KMS-11 (cell line): ENCODE measurements around the gene PDE8B.

ENCODE experiments used
- H2AFZ ChIP-seq: fragments of 200-600 bp; sonication (generic); 2 replicates; pipeline ENCODE4 v1.6.1; 2016; ENCODE audit warnings: antibody characterized with exemption, mixed run types, low read depth
- H3K27ac ChIP-seq: fragments of 200-600 bp; sonication (generic); 2 replicates; pipeline ENCODE4 v1.6.1; 2016; ENCODE audit warnings: mild to moderate bottlenecking, mixed run types
- H3K27me3 ChIP-seq: fragments of 200-600 bp; sonication (generic); 2 replicates; pipeline ENCODE4 v1.6.1; 2017; ENCODE audit warnings: mild to moderate bottlenecking, low read depth, mixed run types, moderate library complexity; ENCODE audit not compliant: insufficient read depth
- H3K36me3 ChIP-seq: fragments of 200-600 bp; sonication (generic); 2 replicates; pipeline ENCODE4 v1.6.1; 2017; ENCODE audit warnings: mild to moderate bottlenecking, mixed run types; ENCODE audit not compliant: insufficient read depth
- H3K4me1 ChIP-seq: fragments of 200-600 bp; sonication (generic); 2 replicates; pipeline ENCODE4 v1.6.1; 2016; ENCODE audit warnings: mild to moderate bottlenecking, low read depth, mixed run types; ENCODE audit not compliant: poor library complexity, severe bottlenecking
- H3K4me2 ChIP-seq: fragments of 200-600 bp; sonication (generic); 2 replicates; pipeline ENCODE4 v1.7.0; 2016; ENCODE audit warnings: mild to moderate bottlenecking, mixed run types
- H3K4me3 ChIP-seq: fragments of 200-600 bp; sonication (generic); IDR thresholded peaks from 2 replicates; pipeline ENCODE4 v1.6.1; 2017; ENCODE audit warnings: low read depth, low read length, mixed read lengths; ENCODE audit not compliant: insufficient read depth
- H3K79me2 ChIP-seq: fragments of 200-600 bp; sonication (generic); 2 replicates; pipeline ENCODE4 v1.6.1; 2016; ENCODE audit warnings: low read depth, mixed run types; ENCODE audit not compliant: insufficient read depth
- H3K9ac ChIP-seq: fragments of 200-600 bp; sonication (generic); 2 replicates; pipeline ENCODE4 v1.6.1; 2016; ENCODE audit warnings: mild to moderate bottlenecking, mixed run types
- H4K20me1 ChIP-seq: fragments of 200-600 bp; sonication (generic); 2 replicates; pipeline ENCODE4 v1.6.1; 2016; ENCODE audit warnings: mild to moderate bottlenecking, mixed run types; ENCODE audit not compliant: insufficient read depth
- TF ChIP-seq, protein P1 (sequence below): fragments of 200-600 bp; sonication (generic); conservative IDR thresholded peaks from 2 replicates; pipeline ENCODE4 v1.6.1; 2017; ENCODE audit warnings: low read depth, mild to moderate bottlenecking, antibody characterized with exemption, low read length, moderate library complexity, mixed read lengths

Gene PDE8B

DNA sequence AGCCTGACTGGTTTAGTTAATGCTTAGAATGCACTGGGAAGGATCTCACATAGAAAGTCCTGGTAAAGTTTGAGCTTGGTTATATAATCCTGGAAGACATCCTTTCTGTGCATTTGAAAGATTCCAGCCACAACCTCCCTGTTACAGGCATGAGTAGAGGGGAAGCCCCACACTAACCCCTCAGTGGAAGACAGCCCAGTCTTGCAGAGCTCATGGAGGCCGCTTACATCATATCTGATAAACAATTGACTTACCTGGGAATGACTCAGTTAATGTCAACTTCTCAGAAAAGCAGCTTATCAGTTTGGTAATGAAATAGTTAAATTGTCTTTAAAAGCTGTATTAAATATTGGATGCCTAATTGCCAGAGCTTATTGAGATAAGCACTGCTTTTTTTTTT, 28.1 kb upstream of the PDE8B start:
- Histone ChIP-seq H3K27ac (no peak overlapping the region), H3K27me3 (no peaks in the 10 kb centered on the region)

GRCh38 chr5:77186652-77187370, 23.7 kb upstream of the PDE8B start:
- Histone ChIP-seq H3K27ac (no peak overlapping the region), H4K20me1 (no peaks in the 10 kb centered on the region), H3K79me2 (no peaks in the 10 kb centered on the region), H3K36me3 (no peaks in the 10 kb centered on the region), H3K27me3 (no peaks in the 10 kb centered on the region), H3K4me2 (no peak overlapping the region), H3K4me3 (no peak overlapping the region), H2AFZ (no peak overlapping the region), H3K9ac (no peak overlapping the region), H3K4me1 (no peaks in the 10 kb centered on the region)
- TF ChIP-seq, protein P1, sequence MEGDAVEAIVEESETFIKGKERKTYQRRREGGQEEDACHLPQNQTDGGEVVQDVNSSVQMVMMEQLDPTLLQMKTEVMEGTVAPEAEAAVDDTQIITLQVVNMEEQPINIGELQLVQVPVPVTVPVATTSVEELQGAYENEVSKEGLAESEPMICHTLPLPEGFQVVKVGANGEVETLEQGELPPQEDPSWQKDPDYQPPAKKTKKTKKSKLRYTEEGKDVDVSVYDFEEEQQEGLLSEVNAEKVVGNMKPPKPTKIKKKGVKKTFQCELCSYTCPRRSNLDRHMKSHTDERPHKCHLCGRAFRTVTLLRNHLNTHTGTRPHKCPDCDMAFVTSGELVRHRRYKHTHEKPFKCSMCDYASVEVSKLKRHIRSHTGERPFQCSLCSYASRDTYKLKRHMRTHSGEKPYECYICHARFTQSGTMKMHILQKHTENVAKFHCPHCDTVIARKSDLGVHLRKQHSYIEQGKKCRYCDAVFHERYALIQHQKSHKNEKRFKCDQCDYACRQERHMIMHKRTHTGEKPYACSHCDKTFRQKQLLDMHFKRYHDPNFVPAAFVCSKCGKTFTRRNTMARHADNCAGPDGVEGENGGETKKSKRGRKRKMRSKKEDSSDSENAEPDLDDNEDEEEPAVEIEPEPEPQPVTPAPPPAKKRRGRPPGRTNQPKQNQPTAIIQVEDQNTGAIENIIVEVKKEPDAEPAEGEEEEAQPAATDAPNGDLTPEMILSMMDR = no peak

More for the DNA sequence above, 28.1 kb upstream of the PDE8B start:
- H2AFZ ChIP-seq = no peak overlapping the region
- H4K20me1 ChIP-seq = no peaks in the 10 kb centered on the region
- no peaks in the 10 kb centered on the region for H3K36me3 ChIP-seq
- no peaks in the 10 kb centered on the region for H3K79me2 ChIP-seq
- TF ChIP-seq, protein P1 = no peak
- H3K4me3 ChIP-seq = no peak overlapping the region
- no peak overlapping the region for H3K9ac ChIP-seq
- no peaks in the 10 kb centered on the region for H3K4me1 ChIP-seq
- H3K4me2 ChIP-seq = no peak overlapping the region

GRCh38 chr5:77189421-77189820, 21.1 kb upstream of the PDE8B start:
- H3K4me3 ChIP-seq = no peak overlapping the region
- H3K4me1 ChIP-seq = no peaks in the 10 kb centered on the region
- TF ChIP-seq, protein P1 = no peak
- no peaks in the 10 kb centered on the region for H3K27me3 ChIP-seq
- no peaks in the 10 kb centered on the region for H4K20me1 ChIP-seq
- no peak overlapping the region for H2AFZ ChIP-seq
- H3K27ac ChIP-seq = no peak overlapping the region
- no peaks in the 10 kb centered on the region for H3K36me3 ChIP-seq
- H3K79me2 ChIP-seq = no peaks in the 10 kb centered on the region
- no peak overlapping the region for H3K4me2 ChIP-seq
- no peak overlapping the region for H3K9ac ChIP-seq

DNA sequence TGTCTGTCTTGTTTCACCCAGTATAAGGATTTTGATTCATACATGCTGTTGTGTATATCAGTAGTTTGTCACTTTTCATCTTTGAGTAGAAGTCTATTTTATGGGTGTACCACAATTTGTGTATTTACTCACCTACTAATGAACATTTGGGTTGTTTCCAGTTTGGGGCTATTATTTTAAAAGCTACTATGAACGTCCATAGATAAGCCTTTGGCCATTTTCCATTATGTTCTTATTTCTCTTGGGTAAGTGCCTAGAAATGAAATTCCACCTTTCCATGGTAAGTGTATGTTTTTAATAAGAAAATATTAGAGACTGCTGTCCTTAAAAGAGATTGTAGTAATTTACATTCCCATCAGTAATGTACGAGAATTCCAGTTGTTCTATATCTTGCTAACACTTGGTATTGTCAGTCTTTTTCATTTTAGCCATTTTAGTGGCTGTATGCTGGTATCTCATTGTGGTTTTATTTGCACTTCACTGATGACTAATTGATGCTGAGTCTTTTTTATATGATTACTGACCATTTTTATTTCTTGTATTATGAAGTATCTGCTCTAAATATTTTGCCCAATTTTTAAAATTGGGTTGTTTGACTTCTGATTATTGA, 17.9 kb upstream of the PDE8B start:
- Histone ChIP-seq H4K20me1 (no peaks in the 10 kb centered on the region), H2AFZ (no peak overlapping the region), H3K79me2 (no peaks in the 10 kb centered on the region), H3K27ac (no peak overlapping the region), H3K36me3 (no peaks in the 10 kb centered on the region), H3K9ac (no peak overlapping the region), H3K4me2 (no peak overlapping the region), H3K4me3 (no peak overlapping the region), H3K4me1 (no peaks in the 10 kb centered on the region), H3K27me3 (no peaks in the 10 kb centered on the region)
- TF ChIP-seq, protein P1 = no peak
